Activated naive CD8-positive, alpha-beta T cell treated with anti-CD3 and anti-CD28 coated beads, Interleukin-2, amount 50 U/mL, for 24 hours (primary cell): ENCODE results near the gene ANKFN1.
A peak's percentile ranks its signal among the peaks of the same experiment; 100 is the strongest.
"Not testable (repeated sequence)": the region's sequence is repeated elsewhere in the genome, so short reads cannot be mapped to it uniquely, and the experiment has no call there.

ENCODE experiments used
- ATAC-seq: fragments of 150-1000 bp; cut with Tn5 transposase; one replicate; pipeline ENCODE4 v1.10.0; 2021
- DNase-seq: peaks from one replicate; pipeline ENCODE4 v3.0.0; 2021
- H3K27ac Mint-ChIP-seq: one replicate; pipeline ENCODE4 v1.8.0; 2021; ENCODE audit warnings: mild to moderate bottlenecking, mixed read lengths
- H3K27me3 Mint-ChIP-seq: one replicate; pipeline ENCODE4 v1.8.0; 2021; ENCODE audit warnings: mixed read lengths
- H3K36me3 Mint-ChIP-seq: one replicate; pipeline ENCODE4 v1.8.0; 2021; ENCODE audit warnings: low read depth, mixed read lengths
- H3K4me1 Mint-ChIP-seq: one replicate; pipeline ENCODE4 v1.8.0; 2021; ENCODE audit warnings: mixed read lengths
- H3K4me3 Mint-ChIP-seq: one replicate; pipeline ENCODE4 v1.8.0; 2021; ENCODE audit warnings: mild to moderate bottlenecking, moderate library complexity, mixed read lengths
- H3K9me3 Mint-ChIP-seq: one replicate; pipeline ENCODE4 v1.8.0; 2021; ENCODE audit warnings: mixed read lengths

Gene ANKFN1

GRCh38 chr17:56257075-56257474, 103.8 kb downstream of the ANKFN1 start:
- Mint-ChIP-seq H3K27ac (no peak overlapping the region), H3K36me3 (no peaks in the 10 kb centered on the region), H3K4me1 (no peaks in the 10 kb centered on the region), H3K27me3 (no peaks in the 10 kb centered on the region), H3K9me3 (no peaks in the 10 kb centered on the region), H3K4me3 (no peak overlapping the region)
- no peak for DNase-seq
- no peak for ATAC-seq

DNA sequence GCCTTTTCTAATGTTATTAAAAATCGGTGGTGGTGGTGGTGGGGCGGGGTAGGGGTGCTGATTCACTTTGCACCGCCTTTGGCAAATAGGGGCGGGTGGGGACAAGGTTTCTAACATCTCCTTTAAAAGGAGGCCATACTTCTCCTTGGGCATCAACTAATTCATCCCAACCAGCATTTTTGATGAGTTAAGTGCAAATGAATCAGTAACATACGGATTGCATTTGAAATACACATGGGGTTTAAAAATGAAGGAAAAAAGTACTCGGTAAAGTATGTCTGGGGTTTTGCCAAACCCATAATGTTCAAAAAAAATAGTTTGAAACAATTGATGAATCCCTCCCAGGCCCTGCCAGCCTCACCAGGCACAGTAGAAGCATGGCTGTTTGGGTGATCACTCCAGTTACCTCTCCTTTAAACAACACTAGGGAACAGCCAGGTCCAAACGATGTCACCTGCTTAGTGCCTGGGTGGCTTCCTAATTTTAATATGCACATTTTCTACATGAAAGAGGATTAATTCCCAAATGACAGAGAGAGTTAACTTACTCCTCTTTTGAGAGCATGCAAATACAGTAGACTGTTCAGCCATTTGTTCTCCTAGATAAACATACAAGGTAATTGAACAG, 107.2 kb downstream of the ANKFN1 start:
- ATAC-seq (no peak), DNase-seq (no peak)
- Mint-ChIP-seq H3K9me3 (no peaks in the 10 kb centered on the region), H3K27me3 (no peaks in the 10 kb centered on the region), H3K4me1 (no peaks in the 10 kb centered on the region), H3K36me3 (no peaks in the 10 kb centered on the region), H3K27ac (no peak overlapping the region), H3K4me3 (no peak overlapping the region)

- Mint-ChIP-seq H3K27ac (no peak overlapping the region), H3K4me1 (no peaks in the 10 kb centered on the region), H3K4me3 (no peak overlapping the region), H3K36me3 (no peaks in the 10 kb centered on the region), H3K27me3 (no peaks in the 10 kb centered on the region), H3K9me3 (no peaks in the 10 kb centered on the region)
- ATAC-seq, result no peak
- no peak for DNase-seq
These were observed 109.5 kb downstream of the ANKFN1 start for GRCh38 chr17:56262803-56263202.

DNA sequence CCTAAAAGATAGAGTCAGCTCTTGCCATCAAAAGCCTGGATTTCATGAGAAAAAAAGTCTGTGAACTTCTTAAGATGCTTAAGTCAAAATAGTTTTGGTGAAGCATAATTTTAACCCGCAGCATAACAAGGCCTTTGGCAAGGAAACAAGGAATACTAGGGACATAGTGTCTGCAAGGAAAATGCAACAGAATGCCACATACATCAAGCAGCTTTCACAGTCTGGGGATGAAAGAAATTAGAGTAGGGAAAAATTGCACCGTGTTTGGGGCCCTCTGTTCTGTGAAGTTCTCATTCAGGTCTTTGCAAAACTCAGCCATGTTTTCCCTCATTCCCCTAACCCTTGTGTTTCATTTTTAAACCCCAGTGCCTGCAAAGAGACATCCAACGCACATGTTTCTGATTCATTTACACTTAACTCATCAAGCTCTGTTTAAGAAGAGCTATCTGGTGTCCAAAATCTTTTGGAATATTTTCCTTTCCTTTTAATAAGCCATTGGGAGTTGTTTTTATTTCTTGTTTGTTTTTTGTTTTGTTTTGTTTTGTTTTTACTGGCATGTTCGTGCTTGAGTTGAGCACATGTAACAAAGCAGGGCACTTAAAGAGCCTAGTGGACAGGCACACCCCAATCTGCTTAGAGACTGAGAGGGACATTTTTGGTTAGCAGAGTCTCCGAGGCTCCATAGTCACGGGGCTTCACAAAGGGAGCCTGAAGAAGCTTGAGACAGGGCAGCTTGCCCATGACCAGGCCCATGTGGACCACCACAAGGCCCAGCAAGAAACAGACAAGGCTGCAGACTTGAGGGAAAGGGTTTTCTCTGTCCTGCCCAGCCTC, 116.5 kb downstream of the ANKFN1 start:
- DNase-seq (no peak), ATAC-seq (no peak)
- Mint-ChIP-seq H3K27me3 (no peaks in the 10 kb centered on the region), H3K9me3 (no peaks in the 10 kb centered on the region), H3K36me3 (no peaks in the 10 kb centered on the region), H3K4me3 (no peak overlapping the region), H3K4me1 (no peaks in the 10 kb centered on the region), H3K27ac (no peak overlapping the region)

GRCh38 chr17:56274491-56274890, 121.2 kb downstream of the ANKFN1 start:
- H3K36me3 Mint-ChIP-seq, result no peaks in the 10 kb centered on the region
- ATAC-seq (no peak), DNase-seq (no peak)
- H3K9me3 Mint-ChIP-seq, result no peaks in the 10 kb centered on the region
- no peaks in the 10 kb centered on the region for H3K27me3 Mint-ChIP-seq
- H3K4me1 Mint-ChIP-seq, result no peaks in the 10 kb centered on the region
- no peak overlapping the region for H3K27ac Mint-ChIP-seq
- no peak overlapping the region for H3K4me3 Mint-ChIP-seq

DNA sequence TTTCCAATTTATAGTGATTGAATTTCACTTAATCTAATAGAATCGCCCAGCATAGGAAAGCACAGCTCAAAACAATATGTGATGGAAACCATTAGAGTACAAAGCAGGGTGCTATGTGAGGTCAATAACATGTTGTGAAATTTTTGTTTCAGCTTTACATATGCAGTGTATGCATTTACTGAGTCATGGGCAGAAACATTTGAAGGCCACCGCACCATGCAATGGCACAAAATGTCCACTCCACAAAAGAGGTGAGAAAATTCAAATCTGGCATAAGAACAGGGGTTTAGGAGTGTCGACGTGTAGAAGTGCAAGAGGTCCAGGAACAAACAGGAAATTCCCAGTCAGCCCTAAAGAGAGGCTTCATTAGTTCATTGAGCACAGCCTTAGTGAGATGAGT, 131.2 kb downstream of the ANKFN1 start:
- no peaks in the 10 kb centered on the region for H3K36me3 Mint-ChIP-seq
- H3K9me3 Mint-ChIP-seq, result peaks cover 4% of the 10 kb centered on the region
- no peaks in the 10 kb centered on the region for H3K27me3 Mint-ChIP-seq
- DNase-seq, result no peak
- ATAC-seq, result no peak
- H3K4me1 Mint-ChIP-seq, result no peaks in the 10 kb centered on the region
- H3K4me3 Mint-ChIP-seq, result no peak overlapping the region
- H3K27ac Mint-ChIP-seq, result no peak overlapping the region

GRCh38 chr17:56288786-56289185, 135.5 kb downstream of the ANKFN1 start:
- ATAC-seq, H3K9me3 Mint-ChIP-seq, H3K36me3 Mint-ChIP-seq, H3K27ac Mint-ChIP-seq, DNase-seq, H3K27me3 Mint-ChIP-seq, H3K4me3 Mint-ChIP-seq: not testable (repeated sequence)
- H3K4me1 Mint-ChIP-seq, result peaks cover 26% of the 10 kb centered on the region

GRCh38 chr17:56289321-56289720, 136.0 kb downstream of the ANKFN1 start:
- Mint-ChIP-seq H3K4me3 (no peak overlapping the region), H3K9me3 (no peaks in the 10 kb centered on the region), H3K27ac (no peak overlapping the region), H3K36me3 (no peaks in the 10 kb centered on the region), H3K27me3 (no peaks in the 10 kb centered on the region), H3K4me1 (peaks cover 26% of the 10 kb centered on the region)
- no peak for DNase-seq
- ATAC-seq, result no peak

- H3K36me3 Mint-ChIP-seq, result no peaks in the 10 kb centered on the region
- peak overlapping the region; percentile 31 for H3K4me3 Mint-ChIP-seq
- H3K27ac Mint-ChIP-seq, result peak overlapping the region; percentile 30
- no peaks in the 10 kb centered on the region for H3K9me3 Mint-ChIP-seq
- ATAC-seq (no peak), DNase-seq (no peak)
- no peaks in the 10 kb centered on the region for H3K27me3 Mint-ChIP-seq
- H3K4me1 Mint-ChIP-seq, result peaks cover 26% of the 10 kb centered on the region
These were observed 137.0 kb downstream of the ANKFN1 start for GRCh38 chr17:56290101-56290801.

- no peaks in the 10 kb centered on the region for H3K36me3 Mint-ChIP-seq
- H3K27ac Mint-ChIP-seq, result no peak overlapping the region
- H3K4me1 Mint-ChIP-seq, result peaks cover 30% of the 10 kb centered on the region
- H3K27me3 Mint-ChIP-seq, result no peaks in the 10 kb centered on the region
- peak overlapping the region; percentile 31 for H3K4me3 Mint-ChIP-seq
- no peak for ATAC-seq
- no peak for DNase-seq
- H3K9me3 Mint-ChIP-seq, result no peaks in the 10 kb centered on the region
These were observed 137.5 kb downstream of the ANKFN1 start for GRCh38 chr17:56290802-56291118.

- no peak for ATAC-seq
- Mint-ChIP-seq H3K4me3 (no peak overlapping the region), H3K27ac (no peak overlapping the region)
These were observed 138.0 kb downstream of the ANKFN1 start for GRCh38 chr17:56291226-56291805.

GRCh38 chr17:56292010-56292409, 138.7 kb downstream of the ANKFN1 start:
- Mint-ChIP-seq H3K27ac (no peak overlapping the region), H3K4me3 (no peak overlapping the region), H3K36me3 (no peaks in the 10 kb centered on the region), H3K27me3 (no peaks in the 10 kb centered on the region), H3K9me3 (no peaks in the 10 kb centered on the region), H3K4me1 (peaks cover 34% of the 10 kb centered on the region)
- ATAC-seq (no peak), DNase-seq (no peak)

More at GRCh38 chr17:56291226-56291805, 138.0 kb downstream of the ANKFN1 start:
- Mint-ChIP-seq H3K36me3 (no peaks in the 10 kb centered on the region), H3K9me3 (no peaks in the 10 kb centered on the region), H3K27me3 (no peaks in the 10 kb centered on the region), H3K4me1 (peaks cover 31% of the 10 kb centered on the region)
- DNase-seq, result no peak

DNA sequence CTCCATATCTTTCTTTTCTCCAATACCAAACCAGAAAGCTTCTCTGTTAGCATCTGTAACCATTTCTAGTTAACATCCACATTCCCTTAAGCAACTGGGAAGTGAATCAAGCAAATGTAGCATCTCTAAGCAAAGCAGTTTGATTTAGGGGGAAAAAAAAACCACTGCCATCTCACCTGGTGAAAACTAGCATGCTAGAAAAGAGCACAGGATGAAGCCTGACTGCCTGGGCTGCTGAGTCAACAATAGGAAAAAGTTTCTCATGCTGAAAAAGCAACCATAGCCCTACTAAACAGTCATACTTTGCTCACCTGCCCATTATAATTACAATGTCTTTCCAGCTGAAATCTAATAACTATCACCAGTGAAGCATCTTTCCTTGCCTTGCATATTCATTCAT, 139.3 kb downstream of the ANKFN1 start:
- ATAC-seq, result peak; percentile 59
- DNase-seq, result no peak
- no peak overlapping the region for H3K27ac Mint-ChIP-seq
- H3K36me3 Mint-ChIP-seq, result no peaks in the 10 kb centered on the region
- no peaks in the 10 kb centered on the region for H3K9me3 Mint-ChIP-seq
- no peaks in the 10 kb centered on the region for H3K27me3 Mint-ChIP-seq
- H3K4me1 Mint-ChIP-seq, result peaks cover 39% of the 10 kb centered on the region
- H3K4me3 Mint-ChIP-seq, result no peak overlapping the region

DNA sequence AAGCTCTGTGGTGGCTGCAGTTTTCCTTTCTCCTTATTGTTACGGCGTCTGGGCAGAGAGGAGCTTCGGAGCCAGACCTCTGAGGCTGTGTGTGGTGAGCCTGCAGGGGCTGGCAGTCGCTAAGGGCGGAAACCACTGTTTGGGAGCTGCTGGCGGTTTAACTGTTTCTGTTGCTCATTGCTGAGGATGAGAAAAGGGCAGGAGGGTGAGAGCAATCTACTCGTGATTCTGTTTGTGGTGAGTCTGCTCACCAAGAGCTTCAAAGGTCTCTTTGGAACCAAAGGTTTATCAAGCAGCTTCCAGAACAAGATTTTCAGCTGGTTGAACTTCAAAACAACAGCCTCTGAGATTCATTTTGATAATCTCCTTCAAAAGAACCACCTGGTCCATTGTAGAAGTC, 143.9 kb downstream of the ANKFN1 start:
- H3K27ac Mint-ChIP-seq, result no peak overlapping the region
- peak; percentile 94 for ATAC-seq
- H3K27me3 Mint-ChIP-seq, result no peaks in the 10 kb centered on the region
- no peaks in the 10 kb centered on the region for H3K36me3 Mint-ChIP-seq
- peak; percentile 38 for DNase-seq
- no peaks in the 10 kb centered on the region for H3K9me3 Mint-ChIP-seq
- no peak overlapping the region for H3K4me3 Mint-ChIP-seq
- peaks cover 25% of the 10 kb centered on the region for H3K4me1 Mint-ChIP-seq

DNA sequence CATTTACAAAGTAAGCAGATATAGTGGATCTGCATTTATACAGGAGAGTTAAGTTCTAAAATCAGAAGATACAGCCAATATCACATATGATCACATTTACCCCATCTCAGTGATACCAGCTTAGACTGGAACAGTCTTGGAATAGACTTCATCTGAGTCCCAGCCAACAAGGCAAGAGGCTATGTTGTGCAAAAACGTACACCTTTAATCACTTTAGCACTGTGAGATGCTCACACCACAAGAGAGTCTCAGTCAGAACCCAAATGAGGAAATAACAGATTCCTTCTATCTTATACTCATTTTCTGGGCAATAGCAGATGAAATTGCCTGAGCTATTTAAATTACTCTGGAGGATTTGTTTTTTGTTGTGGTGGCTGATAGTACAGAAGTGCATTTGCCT, 145.6 kb downstream of the ANKFN1 start:
- H3K27me3 Mint-ChIP-seq, result no peaks in the 10 kb centered on the region
- H3K36me3 Mint-ChIP-seq, result no peaks in the 10 kb centered on the region
- peaks cover 15% of the 10 kb centered on the region for H3K4me1 Mint-ChIP-seq
- no peak overlapping the region for H3K4me3 Mint-ChIP-seq
- no peak overlapping the region for H3K27ac Mint-ChIP-seq
- ATAC-seq (no peak), DNase-seq (no peak)
- H3K9me3 Mint-ChIP-seq, result no peaks in the 10 kb centered on the region
